ENCODE measurements around the gene UBE2F.
"Not testable (repeated sequence)": the region's sequence is repeated elsewhere in the genome, so short reads cannot be mapped to it uniquely, and the experiment has no call there.

The UBE2F gene

GRCh38 chr2:237980751-237981150 lies 13.9 kb downstream of the UBE2F start:
- no peak for DNase-seq

GRCh38 chr2:237981621-237982020 lies 14.8 kb downstream of the UBE2F start:
- DNase-seq, result not testable (repeated sequence)

- DNase-seq, result no peak
Observed at GRCh38 chr2:237982039-237982725, 15.4 kb downstream of the UBE2F start.

GRCh38 chr2:237983922-237984321 lies 17.1 kb downstream of the UBE2F start:
- DNase-seq, result no peak

GRCh38 chr2:237987268-237987667 lies 20.5 kb downstream of the UBE2F start:
- no peak for DNase-seq

- no peak for DNase-seq
Observed at GRCh38 chr2:237993701-237994100, 26.9 kb downstream of the UBE2F start.

- no peak for DNase-seq
Observed at GRCh38 chr2:237995036-237995435, 28.2 kb downstream of the UBE2F start.

- DNase-seq, result no peak
Observed at GRCh38 chr2:237996021-237996593, 29.3 kb downstream of the UBE2F start.

GRCh38 chr2:237997521-237997920 lies 30.7 kb downstream of the UBE2F start:
- no peak for DNase-seq

- DNase-seq, result no peak
Observed at GRCh38 chr2:237998530-237998929, 31.7 kb downstream of the UBE2F start.

GRCh38 chr2:238003234-238004031 lies 36.6 kb downstream of the UBE2F start:
- no peak for DNase-seq

GRCh38 chr2:238004077-238004830 lies 37.4 kb downstream of the UBE2F start:
- DNase-seq, result no peak

GRCh38 chr2:238005528-238005927 lies 38.7 kb downstream of the UBE2F start:
- no peak for DNase-seq

- DNase-seq, result no peak
Observed at GRCh38 chr2:238006510-238006909, 39.7 kb downstream of the UBE2F start.

GRCh38 chr2:238007924-238008323 lies 41.1 kb downstream of the UBE2F start:
- DNase-seq, result no peak

- no peak for DNase-seq
Observed at GRCh38 chr2:238009563-238009962, 42.7 kb downstream of the UBE2F start.

- DNase-seq, result no peak
Observed at GRCh38 chr2:238010572-238010971, 43.8 kb downstream of the UBE2F start.

GRCh38 chr2:238013806-238014205 lies 47.0 kb downstream of the UBE2F start:
- no peak for DNase-seq

- DNase-seq, result no peak
Observed at GRCh38 chr2:238015705-238016104, 48.9 kb downstream of the UBE2F start.

GRCh38 chr2:238016526-238016925 lies 49.7 kb downstream of the UBE2F start:
- DNase-seq, result no peak

GRCh38 chr2:238019962-238020361 lies 53.1 kb downstream of the UBE2F start:
- DNase-seq, result no peak

- DNase-seq, result no peak
Observed at GRCh38 chr2:238020816-238021215, 54.0 kb downstream of the UBE2F start.

- DNase-seq, result no peak
Observed at GRCh38 chr2:238021327-238021726, 54.5 kb downstream of the UBE2F start.
